ENCODE results near the gene SP140L.

Gene SP140L

DNA sequence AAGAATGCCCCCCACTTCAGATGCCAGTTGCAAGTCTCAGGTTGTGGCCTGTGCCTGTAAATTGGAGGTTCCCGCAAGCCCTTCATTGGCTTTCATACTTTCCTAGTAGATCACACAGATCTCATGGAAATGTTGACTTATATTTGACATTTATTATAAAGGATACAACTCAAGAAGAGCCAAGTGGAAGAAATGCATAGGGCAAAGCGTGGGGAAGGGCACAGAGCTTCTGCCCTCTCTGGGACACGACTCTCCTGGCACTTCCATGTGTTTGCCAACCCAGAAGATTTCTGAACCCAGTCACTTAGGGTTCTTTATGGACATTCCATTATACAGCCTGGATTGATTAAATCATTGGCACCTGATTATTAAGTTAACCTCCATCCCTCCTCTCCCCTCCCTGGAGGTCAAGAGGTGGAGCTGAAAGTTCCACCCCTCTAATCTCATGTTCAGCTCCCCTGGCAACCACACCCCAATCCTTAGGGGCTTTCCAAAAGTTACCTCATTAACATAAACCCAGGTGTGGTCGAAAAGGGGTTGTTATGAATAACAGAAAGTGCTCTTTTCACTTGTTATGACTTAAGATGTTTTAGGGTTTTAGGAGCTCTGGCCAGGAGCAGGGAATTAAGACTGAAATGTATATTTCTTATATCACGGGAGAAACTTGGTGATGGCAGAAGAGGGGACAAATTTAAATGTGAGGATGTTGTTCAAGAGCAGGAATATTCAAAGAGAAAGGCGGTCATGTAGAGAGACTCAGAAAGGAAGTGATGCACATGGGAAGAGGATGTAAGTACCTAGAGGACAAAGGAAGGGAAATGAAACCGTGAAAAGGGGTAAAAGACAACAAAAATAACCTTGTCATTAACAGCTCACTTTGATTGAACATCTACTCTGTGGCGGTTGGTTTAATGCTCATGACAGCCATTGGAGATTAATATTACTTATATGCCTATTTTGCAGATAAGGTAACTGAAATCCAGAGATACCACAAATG is 120.8 kb downstream of the SP140L start:
- TF ChIP-seq, protein P1, sequence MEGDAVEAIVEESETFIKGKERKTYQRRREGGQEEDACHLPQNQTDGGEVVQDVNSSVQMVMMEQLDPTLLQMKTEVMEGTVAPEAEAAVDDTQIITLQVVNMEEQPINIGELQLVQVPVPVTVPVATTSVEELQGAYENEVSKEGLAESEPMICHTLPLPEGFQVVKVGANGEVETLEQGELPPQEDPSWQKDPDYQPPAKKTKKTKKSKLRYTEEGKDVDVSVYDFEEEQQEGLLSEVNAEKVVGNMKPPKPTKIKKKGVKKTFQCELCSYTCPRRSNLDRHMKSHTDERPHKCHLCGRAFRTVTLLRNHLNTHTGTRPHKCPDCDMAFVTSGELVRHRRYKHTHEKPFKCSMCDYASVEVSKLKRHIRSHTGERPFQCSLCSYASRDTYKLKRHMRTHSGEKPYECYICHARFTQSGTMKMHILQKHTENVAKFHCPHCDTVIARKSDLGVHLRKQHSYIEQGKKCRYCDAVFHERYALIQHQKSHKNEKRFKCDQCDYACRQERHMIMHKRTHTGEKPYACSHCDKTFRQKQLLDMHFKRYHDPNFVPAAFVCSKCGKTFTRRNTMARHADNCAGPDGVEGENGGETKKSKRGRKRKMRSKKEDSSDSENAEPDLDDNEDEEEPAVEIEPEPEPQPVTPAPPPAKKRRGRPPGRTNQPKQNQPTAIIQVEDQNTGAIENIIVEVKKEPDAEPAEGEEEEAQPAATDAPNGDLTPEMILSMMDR (IDR thresholded peaks at IDR 0.05; ENCODE audit: control insufficient read depth, extremely low read depth, insufficient read depth): no peak
- DNase-seq (ENCODE audit: low read depth): no peak

DNA sequence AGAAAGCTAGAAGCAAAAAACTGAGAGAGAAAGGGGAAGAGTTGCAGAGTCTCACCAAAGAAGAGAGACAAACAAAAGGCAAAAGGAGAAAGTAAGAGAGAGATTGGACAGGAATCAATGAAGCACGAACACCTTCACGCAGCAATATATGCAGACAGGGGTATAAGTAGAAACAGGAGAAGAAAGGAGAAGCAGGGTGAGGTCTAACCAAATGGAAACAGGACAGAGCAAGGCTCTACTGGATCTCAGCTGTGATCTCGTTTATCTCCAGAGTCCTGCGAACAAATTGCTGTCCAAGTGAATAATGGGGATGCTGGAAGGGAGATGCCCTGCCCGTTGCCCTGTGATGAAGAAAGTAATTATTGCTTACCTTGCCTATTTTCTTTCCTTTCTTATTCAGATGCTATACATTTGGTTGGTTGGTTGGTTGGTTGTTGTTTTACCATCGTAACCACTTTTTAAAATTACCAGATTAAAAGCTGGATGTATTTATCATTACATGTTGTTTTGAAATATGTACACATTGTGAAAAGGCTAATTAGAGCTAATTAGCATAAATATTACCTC is 123.0 kb downstream of the SP140L start:
- TF ChIP-seq, protein P1 (IDR thresholded peaks at IDR 0.05; ENCODE audit: control insufficient read depth, extremely low read depth, insufficient read depth): no peak
- DNase-seq (ENCODE audit: low read depth): no peak
- no peak overlapping the region for H3K4me3 ChIP-seq (ENCODE audit: low read depth, low read length)

More for the DNA sequence above, 120.8 kb downstream of the SP140L start:
- no peak overlapping the region for H3K4me3 ChIP-seq (ENCODE audit: low read depth, low read length)

DNA sequence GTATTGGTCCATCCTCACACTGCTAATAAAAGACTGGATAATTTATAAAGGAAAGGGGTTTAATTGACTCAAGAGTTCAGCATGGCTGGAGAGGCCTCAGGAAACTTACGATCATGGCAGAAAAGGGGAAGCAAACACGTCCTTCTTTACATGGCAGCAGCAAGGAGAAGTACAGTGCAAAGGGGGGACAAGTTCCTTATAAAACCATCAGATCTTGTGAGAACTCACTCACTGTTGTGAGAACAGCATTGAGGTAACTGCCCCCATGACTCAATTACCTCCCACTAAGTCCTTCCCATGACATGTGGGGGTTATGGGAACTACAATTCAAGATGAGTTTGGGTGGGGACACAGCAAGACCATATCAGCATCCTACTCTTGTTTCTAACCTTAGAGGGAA is 126.0 kb downstream of the SP140L start:
- TF ChIP-seq, protein P1 (IDR thresholded peaks at IDR 0.05; ENCODE audit: control insufficient read depth, extremely low read depth, insufficient read depth): no peak
- no peak for DNase-seq (ENCODE audit: low read depth)
- no peak overlapping the region for H3K4me3 ChIP-seq (ENCODE audit: low read depth, low read length)
